ES-I3 (cell line): ENCODE data around the gene SPATA3.
"Not testable (repeated sequence)": the region's sequence is repeated elsewhere in the genome, so short reads cannot be mapped to it uniquely, and the experiment has no call there.

Experiments
- H3K36me3 ChIP-seq: 2 replicates; pipeline ENCODE4 v1.6.1; 2013; ENCODE audit warnings: mild to moderate bottlenecking, low read length, control low read depth, moderate library complexity; ENCODE audit not compliant: insufficient read depth
- H3K4me1 ChIP-seq: 2 replicates; pipeline ENCODE4 v1.6.1; 2013; ENCODE audit warnings: mild to moderate bottlenecking, control low read depth, low read length; ENCODE audit not compliant: insufficient read depth
- H3K9ac ChIP-seq: 2 replicates; pipeline ENCODE4 v1.6.1; 2013; ENCODE audit warnings: low read depth, mild to moderate bottlenecking, low read length, moderate library complexity
- H3K9me3 ChIP-seq: 2 replicates; pipeline ENCODE4 v1.6.1; 2013; ENCODE audit warnings: mild to moderate bottlenecking, low read length, moderate library complexity; ENCODE audit not compliant: control insufficient read depth, insufficient read depth

Gene SPATA3

GRCh38 chr2:231015478-231015877 lies 19.6 kb downstream of the SPATA3 start:
- H3K4me1 ChIP-seq: no peaks in the 10 kb centered on the region; the same call in 1 of the 2 replicates
- H3K9me3 ChIP-seq: no peaks in the 10 kb centered on the region; the same call in 1 of the 2 replicates
- H3K9ac ChIP-seq: no peak overlapping the region
- no peaks in the 10 kb centered on the region; the same call in 1 of the 2 replicates for H3K36me3 ChIP-seq

- H3K9me3 ChIP-seq: no peaks in the 10 kb centered on the region; the same call in 1 of the 2 replicates
- no peaks in the 10 kb centered on the region; the same call in 1 of the 2 replicates for H3K36me3 ChIP-seq
- H3K9ac ChIP-seq: no peak overlapping the region
- no peaks in the 10 kb centered on the region; the same call in 1 of the 2 replicates for H3K4me1 ChIP-seq
Observed at GRCh38 chr2:231015926-231016325, 20.0 kb downstream of the SPATA3 start.

GRCh38 chr2:231016566-231017230 lies 20.8 kb downstream of the SPATA3 start:
- no peaks in the 10 kb centered on the region; the same call in 1 of the 2 replicates for H3K36me3 ChIP-seq
- no peaks in the 10 kb centered on the region; the same call in 1 of the 2 replicates for H3K9me3 ChIP-seq
- no peaks in the 10 kb centered on the region; the same call in 1 of the 2 replicates for H3K4me1 ChIP-seq
- H3K9ac ChIP-seq: no peak overlapping the region

GRCh38 chr2:231017231-231017598 lies 21.3 kb downstream of the SPATA3 start:
- no peaks in the 10 kb centered on the region; the same call in 1 of the 2 replicates for H3K9me3 ChIP-seq
- H3K9ac ChIP-seq: no peak overlapping the region
- no peaks in the 10 kb centered on the region; the same call in 1 of the 2 replicates for H3K4me1 ChIP-seq
- no peaks in the 10 kb centered on the region; the same call in 1 of the 2 replicates for H3K36me3 ChIP-seq

GRCh38 chr2:231018184-231018583 lies 22.3 kb downstream of the SPATA3 start:
- H3K4me1 ChIP-seq: no peaks in the 10 kb centered on the region; the same call in 1 of the 2 replicates
- no peaks in the 10 kb centered on the region for H3K9me3 ChIP-seq
- H3K36me3 ChIP-seq: no peaks in the 10 kb centered on the region; the same call in 1 of the 2 replicates
- no peak overlapping the region for H3K9ac ChIP-seq

- not testable (repeated sequence) for H3K9ac ChIP-seq, H3K4me1 ChIP-seq, H3K9me3 ChIP-seq
Observed at GRCh38 chr2:231025059-231025458, 29.1 kb downstream of the SPATA3 start.

GRCh38 chr2:231028889-231029288 lies 33.0 kb downstream of the SPATA3 start:
- H3K4me1 ChIP-seq: no peaks in the 10 kb centered on the region
- no peaks in the 10 kb centered on the region for H3K36me3 ChIP-seq
- no peak overlapping the region for H3K9ac ChIP-seq
- H3K9me3 ChIP-seq: no peaks in the 10 kb centered on the region

More at GRCh38 chr2:231025059-231025458, 29.1 kb downstream of the SPATA3 start:
- H3K36me3 ChIP-seq: not testable (repeated sequence)

- Histone ChIP-seq H3K36me3 (no peaks in the 10 kb centered on the region), H3K9ac (no peak overlapping the region), H3K4me1 (no peaks in the 10 kb centered on the region), H3K9me3 (no peaks in the 10 kb centered on the region)
Observed at GRCh38 chr2:231029563-231029962, 33.6 kb downstream of the SPATA3 start.

- Histone ChIP-seq H3K9ac (no peak overlapping the region), H3K9me3 (no peaks in the 10 kb centered on the region), H3K4me1 (no peaks in the 10 kb centered on the region), H3K36me3 (no peaks in the 10 kb centered on the region)
Observed at GRCh38 chr2:231030725-231031124, 34.8 kb downstream of the SPATA3 start.

GRCh38 chr2:231032575-231033140 lies 36.7 kb downstream of the SPATA3 start:
- no peaks in the 10 kb centered on the region for H3K4me1 ChIP-seq
- no peaks in the 10 kb centered on the region for H3K36me3 ChIP-seq
- H3K9me3 ChIP-seq: no peaks in the 10 kb centered on the region
- H3K9ac ChIP-seq: no peak overlapping the region

GRCh38 chr2:231033147-231034132 lies 37.5 kb downstream of the SPATA3 start:
- H3K9ac ChIP-seq: no peak overlapping the region
- no peaks in the 10 kb centered on the region for H3K9me3 ChIP-seq
- no peaks in the 10 kb centered on the region for H3K4me1 ChIP-seq
- H3K36me3 ChIP-seq: no peaks in the 10 kb centered on the region

- no peak overlapping the region for H3K9ac ChIP-seq
- H3K9me3 ChIP-seq: no peaks in the 10 kb centered on the region
- H3K4me1 ChIP-seq: no peaks in the 10 kb centered on the region; the same call in 1 of the 2 replicates
- no peaks in the 10 kb centered on the region for H3K36me3 ChIP-seq
Observed at GRCh38 chr2:231034291-231034882, 38.5 kb downstream of the SPATA3 start.

GRCh38 chr2:231036131-231036530 lies 40.2 kb downstream of the SPATA3 start:
- Histone ChIP-seq H3K36me3 (no peaks in the 10 kb centered on the region), H3K9ac (no peak overlapping the region), H3K9me3 (no peaks in the 10 kb centered on the region), H3K4me1 (no peaks in the 10 kb centered on the region; the same call in 1 of the 2 replicates)

- no peaks in the 10 kb centered on the region for H3K9me3 ChIP-seq
- H3K4me1 ChIP-seq: no peaks in the 10 kb centered on the region; the same call in 1 of the 2 replicates
- H3K9ac ChIP-seq: no peak overlapping the region
- no peaks in the 10 kb centered on the region for H3K36me3 ChIP-seq
Observed at GRCh38 chr2:231036578-231037106, 40.7 kb downstream of the SPATA3 start.
